GM18868 (cell line): ENCODE results near the gene SFPQ.
"Not testable (repeated sequence)": the region's sequence is repeated elsewhere in the genome, so short reads cannot be mapped to it uniquely, and the experiment has no call there.

ENCODE experiments used
- ATAC-seq: cut with Tn5 transposase; IDR thresholded peaks from one replicate; pipeline ENCODE4 v1.9.1; 2021; ENCODE audit warnings: mild to moderate bottlenecking, moderate library complexity; ENCODE audit not compliant: unreplicated experiment

Gene SFPQ

GRCh38 chr1:35142728-35143127 lies 50.2 kb downstream of the SFPQ start:
- ATAC-seq: not testable (repeated sequence)

GRCh38 chr1:35142294-35142693 lies 50.7 kb downstream of the SFPQ start:
- not testable (repeated sequence) for ATAC-seq

- ATAC-seq: not testable (repeated sequence)
Observed at GRCh38 chr1:35137590-35137989, 55.4 kb downstream of the SFPQ start.

- no peak for ATAC-seq
Observed at GRCh38 chr1:35136780-35137179, 56.2 kb downstream of the SFPQ start.
